Urothelium cell line (cell line): ENCODE measurements around the gene KCP.
"Not testable (repeated sequence)": the region's sequence is repeated elsewhere in the genome, so short reads cannot be mapped to it uniquely, and the experiment has no call there.

Experiments used
- DNase-seq: peaks from one replicate; pipeline ENCODE4 v3.0.0; 2011; ENCODE audit warnings: low spot score, mixed read lengths
- FAIRE-seq: peaks from 2 replicates; lab custom pipeline; 2011; peaks lifted over from hg19 to GRCh38; lab: Jason Lieb, UNC

Gene KCP

GRCh38 chr7:128922496-128923410 lies 12.2 kb upstream of the KCP start:
- DNase-seq, result no peak
- no peak for FAIRE-seq

- no peak for FAIRE-seq
- DNase-seq, result no peak
These were observed 11.4 kb upstream of the KCP start for GRCh38 chr7:128921866-128922440.

GRCh38 chr7:128920913-128921582 lies 10.5 kb upstream of the KCP start:
- DNase-seq (no peak), FAIRE-seq (no peak)

- DNase-seq, result no peak
- FAIRE-seq, result no peak
These were observed 9.6 kb upstream of the KCP start for GRCh38 chr7:128919881-128920799.

DNA sequence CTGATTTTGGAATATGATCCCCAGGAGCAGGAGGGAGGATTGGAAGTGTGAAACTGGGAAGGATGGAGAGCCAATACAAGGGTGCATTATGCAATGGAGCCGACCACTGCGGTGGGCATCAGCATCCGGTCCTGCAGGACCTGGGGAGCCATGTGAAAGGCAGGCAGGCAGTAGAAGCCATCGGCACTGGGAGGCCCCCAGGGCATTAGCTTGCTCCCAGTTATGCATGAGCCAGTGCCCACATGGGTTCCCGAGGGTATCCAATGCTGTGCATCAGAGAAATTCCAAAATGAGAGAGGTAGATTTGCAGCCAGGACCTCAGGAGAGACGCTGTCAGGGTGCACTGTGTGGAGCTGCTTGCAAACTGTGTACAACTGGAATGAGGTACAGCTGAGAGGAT lies 8.7 kb upstream of the KCP start:
- DNase-seq, result no peak
- FAIRE-seq, result no peak

- DNase-seq, result no peak
These were observed 7.6 kb upstream of the KCP start for GRCh38 chr7:128918016-128918665.

DNA sequence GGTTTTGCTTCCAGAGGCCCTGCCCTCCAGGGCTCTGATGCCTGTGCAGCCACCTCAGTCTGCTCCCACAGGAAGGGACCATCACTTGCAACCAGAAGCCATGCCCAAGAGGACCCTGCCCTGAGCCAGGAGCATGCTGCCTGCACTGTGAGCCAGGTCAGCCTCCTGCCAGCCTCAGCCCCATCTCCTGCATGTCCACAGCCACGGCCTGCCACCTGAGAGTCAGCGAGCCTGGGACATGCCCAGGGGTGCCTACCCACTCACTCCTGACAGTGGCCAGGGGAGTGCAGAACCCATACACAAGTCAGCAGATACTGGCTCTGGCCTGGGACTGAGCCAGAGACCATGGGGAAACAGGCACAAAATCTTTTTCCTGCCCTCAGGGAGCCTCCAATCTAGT lies 6.6 kb upstream of the KCP start:
- FAIRE-seq (no peak), DNase-seq (no peak)

More at GRCh38 chr7:128918016-128918665, 7.6 kb upstream of the KCP start:
- no peak for FAIRE-seq

DNA sequence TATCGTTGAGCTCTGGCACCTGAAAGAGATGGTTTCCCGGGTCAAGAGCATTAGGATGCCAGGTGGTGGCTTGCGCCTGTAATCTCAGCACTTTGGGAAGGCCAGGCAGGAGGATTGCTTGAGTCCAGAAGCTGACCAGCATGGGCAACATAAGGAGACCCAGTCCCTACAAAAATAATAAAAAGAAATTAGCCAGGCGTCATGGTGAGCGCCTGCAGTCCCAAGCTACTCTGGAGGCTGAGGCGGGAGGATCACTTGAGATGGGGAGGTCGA lies 6.1 kb upstream of the KCP start:
- DNase-seq (no peak), FAIRE-seq (no peak)

- FAIRE-seq, result no peak
- DNase-seq, result no peak
These were observed 5.5 kb upstream of the KCP start for GRCh38 chr7:128915841-128916642.

- DNase-seq, result no peak
- FAIRE-seq, result no peak
These were observed 4.8 kb upstream of the KCP start for GRCh38 chr7:128915271-128915819.

DNA sequence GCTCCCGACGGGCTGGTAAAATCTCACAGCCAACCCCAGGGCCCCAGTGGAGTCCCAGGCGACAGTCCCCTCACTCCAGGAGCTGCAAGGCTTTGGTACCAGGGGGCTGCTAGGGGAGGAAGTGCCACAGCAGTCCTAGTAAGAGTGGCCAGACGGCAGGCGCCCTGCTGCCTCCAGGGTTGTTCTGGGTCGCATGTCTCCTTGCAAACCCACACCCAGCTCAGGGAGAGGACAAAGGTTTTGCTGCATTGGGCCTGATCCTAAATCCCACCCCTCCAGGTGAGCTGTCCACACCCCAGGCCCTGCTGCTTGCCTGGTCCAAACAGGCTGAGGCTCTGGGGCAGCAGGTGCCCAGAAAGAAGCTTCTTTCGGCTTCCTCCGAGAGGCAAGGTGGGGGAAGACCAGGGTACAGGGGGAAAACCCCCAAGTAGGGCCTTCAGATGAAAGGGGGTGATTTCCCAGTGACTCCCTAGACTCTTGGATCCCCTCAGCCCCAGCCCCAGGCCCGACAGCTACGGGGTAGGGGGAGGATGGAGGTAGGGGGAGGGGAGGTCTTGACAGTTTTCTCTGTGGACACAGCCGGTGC lies 4.2 kb upstream of the KCP start:
- DNase-seq (no peak), FAIRE-seq (no peak)

DNA sequence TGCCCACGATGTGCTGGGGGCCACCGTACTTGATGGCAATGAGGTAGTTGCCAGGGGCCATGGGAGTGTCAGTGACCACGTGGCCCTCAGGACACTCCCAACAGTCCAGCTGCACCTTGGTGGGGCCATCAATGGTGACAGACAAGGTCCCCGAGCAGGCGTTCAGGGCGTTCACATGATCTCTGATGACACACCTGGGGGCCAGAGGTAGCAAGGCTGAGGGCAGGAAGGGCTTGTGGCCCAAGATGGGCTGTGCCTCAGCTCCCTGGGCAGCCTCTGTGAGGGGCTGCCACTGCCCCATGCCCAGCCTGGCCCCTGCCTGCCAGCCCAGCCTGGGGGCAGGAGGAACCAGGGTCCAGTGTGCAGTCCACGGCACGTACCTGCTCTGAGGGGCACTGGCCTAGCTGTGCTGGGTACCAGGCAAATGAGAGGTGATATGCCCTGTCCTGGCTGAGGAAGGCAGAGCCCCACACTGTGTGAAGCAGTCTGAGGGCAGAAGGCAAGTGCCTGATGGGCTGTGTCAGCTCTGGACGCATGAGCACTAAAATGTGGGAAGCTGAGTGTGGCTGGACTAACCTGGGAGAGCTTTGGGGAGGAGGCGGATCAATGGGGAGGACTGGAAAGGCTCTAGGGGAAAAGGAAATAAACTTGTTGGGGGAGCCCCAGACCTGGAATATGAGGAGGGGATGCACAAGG lies 3.5 kb upstream of the KCP start:
- DNase-seq, result no peak

DNA sequence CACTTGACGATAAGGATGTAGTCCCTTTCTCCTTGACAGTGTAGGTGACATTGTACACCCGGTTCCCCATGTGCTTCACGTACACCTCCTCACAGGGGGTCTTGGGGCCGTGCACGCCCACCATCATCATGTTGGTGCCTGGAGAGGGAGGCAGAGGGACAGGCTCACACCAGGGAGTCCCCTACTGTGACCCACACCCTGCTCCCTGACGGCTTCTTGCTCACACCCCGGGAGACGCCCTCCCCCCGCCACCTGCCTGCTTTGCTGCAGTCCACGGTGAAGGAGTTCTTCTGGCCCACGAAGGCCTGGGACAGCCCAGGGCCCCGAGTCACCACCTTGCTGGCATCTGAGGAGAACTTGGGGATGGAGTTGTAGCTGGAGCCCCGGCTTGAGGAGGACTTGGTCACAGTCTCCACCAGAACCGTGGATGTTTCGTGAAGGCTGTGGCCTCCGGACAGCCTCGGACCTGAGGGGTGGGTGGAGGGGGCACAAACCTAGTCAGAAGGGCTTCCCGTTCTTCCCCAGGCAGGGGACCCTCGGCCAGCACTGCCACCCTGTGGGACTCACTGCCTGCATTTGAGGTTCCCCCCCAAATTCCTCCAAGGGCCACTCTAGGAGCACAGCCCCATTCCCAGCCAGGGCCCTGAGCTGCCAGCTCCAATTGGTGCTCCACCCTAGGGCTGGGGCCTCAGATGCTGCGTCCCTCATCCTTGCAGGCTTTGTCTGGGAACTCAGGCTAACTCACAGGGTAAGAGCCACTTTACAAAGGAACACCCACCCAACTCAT lies 2.4 kb upstream of the KCP start:
- not testable (repeated sequence) for FAIRE-seq, DNase-seq

More for the DNA sequence above, 3.5 kb upstream of the KCP start:
- no peak for FAIRE-seq

DNA sequence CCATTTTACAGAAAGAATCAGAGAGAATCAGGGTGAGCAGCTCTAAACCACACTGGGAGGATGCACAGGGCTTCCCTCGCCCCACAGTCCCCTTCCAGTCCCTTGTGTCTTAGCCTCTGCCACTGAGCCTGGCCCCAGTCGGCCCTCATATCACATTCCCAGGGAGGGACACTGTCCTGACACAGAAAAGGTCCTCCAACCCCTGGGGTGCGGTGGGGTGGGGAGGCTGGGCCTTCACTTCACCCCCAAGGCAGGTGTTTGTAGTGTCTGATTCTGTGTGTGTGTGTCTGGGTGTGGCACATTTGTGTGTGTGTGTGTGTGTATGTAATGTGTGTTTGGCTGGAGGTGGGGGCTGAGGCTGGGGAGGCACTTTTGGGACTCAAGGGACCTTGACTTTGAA lies 1.8 kb upstream of the KCP start:
- FAIRE-seq (no peak), DNase-seq (no peak)

DNA sequence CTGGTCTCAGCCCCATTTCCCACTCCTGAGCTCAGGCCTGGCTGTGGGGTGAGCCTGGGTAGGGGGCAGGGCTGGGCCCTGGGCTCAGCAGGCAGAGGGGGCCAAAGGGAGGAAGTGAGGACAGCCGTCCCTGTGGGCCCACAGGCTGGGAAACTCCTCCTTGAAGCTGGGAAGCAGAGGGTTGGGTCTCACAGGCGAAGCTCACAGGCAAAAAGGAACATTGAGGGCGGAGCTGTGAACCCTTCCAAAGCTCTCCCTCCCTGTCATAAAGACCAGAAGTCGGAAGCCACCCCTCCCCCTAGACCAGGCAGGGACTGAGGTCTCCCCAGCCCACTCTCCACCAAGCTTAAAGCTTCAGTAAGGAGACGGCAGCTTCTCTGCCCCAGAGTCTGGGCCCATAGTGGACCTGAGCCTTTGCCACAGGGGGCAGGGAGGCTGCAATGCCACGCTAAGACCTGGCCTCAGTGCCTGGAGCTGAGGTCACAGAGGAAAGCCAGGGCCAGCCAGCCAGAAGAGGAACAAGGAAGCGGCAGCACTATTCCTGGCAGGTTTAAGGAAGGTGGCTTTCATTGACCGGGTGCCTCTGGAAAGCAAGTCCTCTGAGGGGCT lies 1.0 kb upstream of the KCP start:
- FAIRE-seq (no peak), DNase-seq (no peak)

DNA sequence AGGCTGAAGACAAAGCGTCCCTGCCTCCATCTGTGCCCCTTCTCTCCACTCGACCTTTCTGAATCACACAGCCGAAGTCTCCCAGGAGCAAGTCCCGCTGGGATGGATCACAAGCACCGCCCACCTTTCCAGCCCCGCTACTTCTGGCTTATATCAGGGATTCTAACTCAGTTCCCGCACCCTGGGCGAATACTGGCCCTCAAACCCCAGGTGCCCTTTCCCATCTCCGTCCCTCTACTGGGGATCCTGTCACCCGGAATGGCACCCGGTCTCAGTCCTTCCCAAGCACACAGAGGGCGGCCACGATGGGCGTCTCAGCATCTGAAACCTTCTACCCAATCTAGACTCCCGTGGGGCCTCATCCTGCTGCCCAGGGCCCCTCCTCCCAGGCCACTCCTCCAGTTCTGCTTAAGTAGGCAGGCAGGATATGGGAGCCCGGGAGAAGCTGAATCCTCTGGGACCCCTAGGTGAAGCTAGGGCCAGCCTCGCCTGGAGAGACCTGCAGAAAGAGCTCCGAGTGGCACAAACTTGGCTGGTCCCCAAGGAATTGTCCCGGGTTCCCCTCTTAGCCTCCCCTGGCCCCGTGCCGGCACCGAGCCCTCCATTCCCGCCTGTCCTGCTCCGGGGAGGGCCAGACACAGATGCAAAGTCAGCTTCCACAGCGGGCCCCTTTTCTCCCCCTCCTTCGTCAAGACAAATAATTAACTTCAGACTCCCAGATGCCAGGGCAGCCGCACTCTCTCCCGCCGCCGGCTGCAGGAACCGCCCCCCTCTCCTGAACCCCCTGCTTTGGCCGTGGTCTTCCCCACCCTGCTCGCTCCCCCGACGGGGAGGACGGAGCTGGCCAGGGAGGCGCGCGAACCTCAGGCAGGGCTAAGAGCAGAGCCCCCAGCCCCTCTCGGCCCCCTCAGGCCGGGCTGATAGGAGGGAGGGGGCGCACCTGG lies 612 bp downstream of the KCP start:
- no peak for DNase-seq
- FAIRE-seq, result no peak
